Caco-2 (cell line): ENCODE data around the gene ANKRD44. TPM values are rescaled to one million over a fixed set of nuclear protein-coding genes. Genes with fewer than 3 reads are reported as not detected.
A peak's percentile ranks its signal among the peaks of the same experiment; 100 is the strongest.

Source experiments
- BruUV-seq: library from RNA; stranded (reverse); fragments of 400-500 nt; replicated peaks from 2 replicates; lab custom pipeline; 2021; lab: Mats Ljungman, UMichigan
- CTCF ChIA-PET: fragments of 300-600 bp; sonication (Branson Sonifier 250); formaldehyde crosslinking; loops from one replicate; lab custom pipeline; 2022; ENCODE audit warnings: antibody characterized with exemption; lab: Charles Lee
- POLR2A ChIA-PET: fragments of 300-600 bp; sonication (Branson Sonifier 250); formaldehyde crosslinking; loops from one replicate; lab custom pipeline; 2022; ENCODE audit warnings: antibody characterized with exemption; lab: Charles Lee
- DNase-seq, 2 experiments: peaks; one replicate each; pipeline versions ENCODE4 v3.0.0 to v3.0.0-alpha.2; 2020 to 2022
- H3K27me3 ChIP-seq: replicated peaks from 2 replicates; pipeline ENCODE4 v1.6.0; 2011; ENCODE audit warnings: low read length; ENCODE audit not compliant: control insufficient read depth, insufficient read depth
- H3K36me3 ChIP-seq: 2 replicates; pipeline ENCODE4 v1.5.1; 2011; ENCODE audit warnings: low read length; ENCODE audit not compliant: control insufficient read depth, insufficient read depth
- H3K4me1 ChIP-seq: fragments of 250-450 bp; sonication (Bioruptor Pico); 2 replicates; pipeline ENCODE4 v1.5.1; 2020; ENCODE audit warnings: mild to moderate bottlenecking
- H3K4me3 ChIP-seq: 2 replicates; pipeline ENCODE4 v1.5.1; 2011; ENCODE audit warnings: low read depth, mild to moderate bottlenecking, control low read depth, low read length
- H3K9me3 ChIP-seq: fragments of 250-450 bp; sonication (Bioruptor Pico); 2 replicates; pipeline ENCODE4 v1.5.1; 2020; ENCODE audit warnings: mild to moderate bottlenecking, moderate library complexity
- H3K27ac Mint-ChIP-seq: one replicate; pipeline ENCODE4 v1.8.0; 2022; ENCODE audit warnings: mixed read lengths; ENCODE audit not compliant: unreplicated experiment
- H3K27me3 Mint-ChIP-seq: one replicate; pipeline ENCODE4 v1.8.0; 2022; ENCODE audit warnings: mixed read lengths; ENCODE audit not compliant: insufficient read depth, unreplicated experiment
- H3K36me3 Mint-ChIP-seq: one replicate; pipeline ENCODE4 v1.8.0; 2022; ENCODE audit warnings: mild to moderate bottlenecking, mixed read lengths; ENCODE audit not compliant: insufficient read depth, unreplicated experiment
- H3K4me1 Mint-ChIP-seq: one replicate; pipeline ENCODE4 v1.8.0; 2022; ENCODE audit warnings: low read depth, mixed read lengths; ENCODE audit not compliant: unreplicated experiment
- H3K4me3 Mint-ChIP-seq: one replicate; pipeline ENCODE4 v1.8.0; 2022; ENCODE audit warnings: mild to moderate bottlenecking, moderate library complexity, mixed read lengths; ENCODE audit not compliant: unreplicated experiment
- H3K9me3 Mint-ChIP-seq: one replicate; pipeline ENCODE4 v1.8.0; 2022; ENCODE audit warnings: mixed read lengths; ENCODE audit not compliant: unreplicated experiment
- intact Hi-C: fragments of 100-400 bp; cut with micrococcal nuclease; formaldehyde crosslinking; loops from one replicate; pipeline ENCODE4 v1.10.0; 2022; ENCODE audit not compliant: unreplicated experiment
- total RNA-seq: library from RNA; stranded (reverse); gene quantifications from 2 replicates; pipeline ENCODE4 v1.2.3, GENCODE V29; 2022
- TF ChIP-seq, protein P1 (sequence below), 2 experiments: fragments of 200-600 bp in 1 of 2; IDR thresholded peaks; 1 replicate in 1 of 2; 2 replicates in 1 of 2; pipeline versions ENCODE4 v1.5.1 to v1.8.0; 2011 to 2022; ENCODE audit warnings: antibody characterized with exemption in 1 of 2, control low read depth in 1 of 2, inconsistent platforms in 1 of 2, low read depth in 1 of 2, low read length in 1 of 2, mild to moderate bottlenecking in 1 of 2, moderate library complexity in 1 of 2; ENCODE audit not compliant: insufficient read depth in 1 of 2, severe bottlenecking in 1 of 2, unreplicated experiment in 1 of 2

The ANKRD44 gene
- total RNA-seq, 1 experiment from 2014 or later: 1.0 TPM

DNA sequence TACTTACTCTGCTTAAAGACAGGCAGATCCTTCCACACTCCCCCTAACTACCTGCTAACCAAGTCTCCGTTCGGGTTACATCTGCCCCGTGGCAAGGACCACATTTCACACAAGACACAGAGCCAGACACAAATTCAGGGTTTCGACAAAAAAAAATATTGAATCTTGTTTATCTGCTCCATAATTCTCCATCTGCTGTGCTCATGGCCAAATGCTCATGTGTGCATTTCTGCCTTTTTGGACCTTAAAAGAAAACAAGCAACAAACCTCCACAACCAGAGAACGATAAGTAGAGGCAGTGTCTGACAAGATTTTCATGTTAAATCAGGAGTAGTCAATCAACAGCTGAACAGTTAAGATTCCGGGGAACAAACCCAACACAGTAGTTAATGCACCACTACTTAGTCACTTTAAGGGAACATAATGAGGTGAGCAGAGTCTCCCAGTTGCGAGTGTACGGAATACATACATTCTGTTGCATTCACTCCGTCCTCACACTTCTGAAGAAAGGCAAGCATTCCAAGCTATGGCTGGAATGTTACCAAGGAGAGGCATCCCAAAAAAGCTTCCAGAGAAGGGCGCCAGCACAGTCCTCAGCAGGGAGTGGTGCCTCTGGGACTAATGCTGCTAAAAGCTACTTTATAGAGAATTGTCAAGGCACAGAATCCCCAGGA, 121.0 kb downstream of the ANKRD44 start:
- no peaks in the 10 kb centered on the region for H3K9me3 ChIP-seq
- Mint-ChIP-seq H3K27ac (no peak overlapping the region), H3K36me3 (no peaks in the 10 kb centered on the region), H3K4me1 (no peaks in the 10 kb centered on the region), H3K9me3 (no peaks in the 10 kb centered on the region), H3K27me3 (peaks cover 9% of the 10 kb centered on the region), H3K4me3 (peak overlapping the region; percentile 14)
- TF ChIP-seq, protein P1, sequence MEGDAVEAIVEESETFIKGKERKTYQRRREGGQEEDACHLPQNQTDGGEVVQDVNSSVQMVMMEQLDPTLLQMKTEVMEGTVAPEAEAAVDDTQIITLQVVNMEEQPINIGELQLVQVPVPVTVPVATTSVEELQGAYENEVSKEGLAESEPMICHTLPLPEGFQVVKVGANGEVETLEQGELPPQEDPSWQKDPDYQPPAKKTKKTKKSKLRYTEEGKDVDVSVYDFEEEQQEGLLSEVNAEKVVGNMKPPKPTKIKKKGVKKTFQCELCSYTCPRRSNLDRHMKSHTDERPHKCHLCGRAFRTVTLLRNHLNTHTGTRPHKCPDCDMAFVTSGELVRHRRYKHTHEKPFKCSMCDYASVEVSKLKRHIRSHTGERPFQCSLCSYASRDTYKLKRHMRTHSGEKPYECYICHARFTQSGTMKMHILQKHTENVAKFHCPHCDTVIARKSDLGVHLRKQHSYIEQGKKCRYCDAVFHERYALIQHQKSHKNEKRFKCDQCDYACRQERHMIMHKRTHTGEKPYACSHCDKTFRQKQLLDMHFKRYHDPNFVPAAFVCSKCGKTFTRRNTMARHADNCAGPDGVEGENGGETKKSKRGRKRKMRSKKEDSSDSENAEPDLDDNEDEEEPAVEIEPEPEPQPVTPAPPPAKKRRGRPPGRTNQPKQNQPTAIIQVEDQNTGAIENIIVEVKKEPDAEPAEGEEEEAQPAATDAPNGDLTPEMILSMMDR (IDR thresholded peaks at IDR 0.05; ENCODE audit: insufficient read depth in 1 of 2, low read depth in 1 of 2, low read length in 1 of 2, severe bottlenecking in 1 of 2, unreplicated experiment in 1 of 2): no peak
- no TSS peak for BruUV-seq
- peaks cover 1% of the 10 kb centered on the region; the same call in 1 of the 2 replicates for H3K27me3 ChIP-seq
- CTCF ChIA-PET: interaction anchor here (0.5 to 1.0 kb wide), 3 partner anchors 9 to 1108 kb away, joined by 3 to 4 read pairs (median 4); no protein-coding TSS in a partner anchor
- intact Hi-C loops: no loop called here
- H3K4me3 ChIP-seq: no peak overlapping the region
- POLR2A ChIA-PET: no interaction called here
- H3K36me3 ChIP-seq: no peaks in the 10 kb centered on the region
- H3K4me1 ChIP-seq: no peaks in the 10 kb centered on the region
- no peak for DNase-seq

DNA sequence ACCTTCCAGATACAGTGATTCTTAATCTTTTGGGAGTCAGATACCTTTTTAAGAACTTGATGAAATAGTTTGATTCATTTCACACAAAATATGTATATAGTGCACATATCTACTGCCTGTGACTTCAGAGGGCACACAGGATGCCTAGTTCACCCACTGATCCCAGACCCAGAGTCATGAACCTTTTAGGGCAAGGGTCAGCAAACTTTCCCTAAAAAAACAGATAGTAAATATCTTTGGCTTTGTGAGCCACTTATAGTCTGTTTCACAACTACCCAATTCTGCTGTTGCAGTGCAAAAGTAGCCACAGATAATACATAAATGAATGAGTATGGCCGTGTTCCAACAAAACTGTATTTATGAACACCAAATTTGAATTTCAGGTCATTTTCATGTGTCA, 124.9 kb downstream of the ANKRD44 start:
- Histone ChIP-seq H3K4me3 (no peak overlapping the region), H3K36me3 (no peaks in the 10 kb centered on the region), H3K4me1 (no peaks in the 10 kb centered on the region), H3K9me3 (no peaks in the 10 kb centered on the region), H3K27me3 (peaks cover 1% of the 10 kb centered on the region; the same call in 1 of the 2 replicates)
- peaks cover 11% of the 10 kb centered on the region for H3K27me3 Mint-ChIP-seq
- intact Hi-C loops: no loop called here
- DNase-seq: no peak
- no peaks in the 10 kb centered on the region for H3K9me3 Mint-ChIP-seq
- ChIA-PET CTCF (no interaction called here), POLR2A (no interaction called here)
- H3K4me1 Mint-ChIP-seq: no peaks in the 10 kb centered on the region
- no peak overlapping the region for H3K27ac Mint-ChIP-seq
- TF ChIP-seq, protein P1 (IDR thresholded peaks at IDR 0.05; ENCODE audit: insufficient read depth in 1 of 2, low read depth in 1 of 2, low read length in 1 of 2, severe bottlenecking in 1 of 2, unreplicated experiment in 1 of 2): no peak
- BruUV-seq: no TSS peak
- H3K4me3 Mint-ChIP-seq: no peak overlapping the region
- no peaks in the 10 kb centered on the region for H3K36me3 Mint-ChIP-seq

DNA sequence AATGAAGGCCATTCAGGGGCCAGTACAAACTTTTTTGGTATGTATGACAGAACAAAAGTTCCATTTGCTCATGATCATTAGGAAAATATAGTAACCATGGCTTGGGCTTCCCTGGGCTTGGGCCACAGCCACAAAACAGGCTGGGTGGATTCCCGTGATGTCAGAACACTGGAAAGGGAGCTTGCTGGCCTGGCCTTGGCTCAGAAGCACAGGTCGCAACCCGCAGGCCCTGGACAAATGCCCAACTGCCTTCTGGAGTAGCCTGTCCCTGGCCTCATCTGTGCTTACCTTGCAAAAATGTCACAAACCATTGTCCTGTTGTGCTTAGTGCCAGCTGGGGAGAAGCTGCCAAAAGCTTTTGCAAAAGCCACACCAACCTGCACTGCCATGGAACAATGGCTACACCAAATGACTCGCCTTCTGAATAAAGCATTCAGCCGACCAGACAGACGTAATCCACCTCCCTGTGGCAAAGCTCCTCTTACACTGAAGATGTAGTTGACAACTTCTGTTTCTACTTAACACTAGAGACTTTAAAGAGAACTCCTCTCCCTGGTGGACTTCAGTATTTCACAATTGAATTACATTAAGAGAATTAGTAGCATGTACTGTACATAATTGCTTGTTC, 125.5 kb downstream of the ANKRD44 start:
- H3K27ac Mint-ChIP-seq: no peak overlapping the region
- Histone ChIP-seq H3K36me3 (no peaks in the 10 kb centered on the region), H3K27me3 (peaks cover 1% of the 10 kb centered on the region; the same call in 1 of the 2 replicates), H3K4me1 (no peaks in the 10 kb centered on the region), H3K4me3 (no peak overlapping the region), H3K9me3 (no peaks in the 10 kb centered on the region)
- H3K4me3 Mint-ChIP-seq: no peak overlapping the region
- DNase-seq: no peak
- TF ChIP-seq, protein P1 (IDR thresholded peaks at IDR 0.05; ENCODE audit: insufficient read depth in 1 of 2, low read depth in 1 of 2, low read length in 1 of 2, severe bottlenecking in 1 of 2, unreplicated experiment in 1 of 2): no peak
- H3K27me3 Mint-ChIP-seq: peaks cover 11% of the 10 kb centered on the region
- H3K9me3 Mint-ChIP-seq: no peaks in the 10 kb centered on the region
- no peaks in the 10 kb centered on the region for H3K4me1 Mint-ChIP-seq
- no peaks in the 10 kb centered on the region for H3K36me3 Mint-ChIP-seq
- CTCF ChIA-PET: no interaction called here
- POLR2A ChIA-PET: no interaction called here
- intact Hi-C loops: no loop called here
- no TSS peak for BruUV-seq
